ENCODE results near the gene C1QTNF6.

C1QTNF6 gene

GRCh38 chr22:37161443-37161842 is 26.6 kb downstream of the C1QTNF6 start:
- no peak overlapping the region for H3K4me3 ChIP-seq (ENCODE audit: low read depth, low read length)
- DNase-seq (ENCODE audit: low read depth, low spot score): no peak
- TF ChIP-seq CTCF (IDR thresholded peaks at IDR 0.05; ENCODE audit: low read depth, low read length): no peak
- in situ Hi-C loops (cut with HindIII; ENCODE audit: low sequenced_read_pairs): no loop called here

- TF ChIP-seq CTCF (IDR thresholded peaks at IDR 0.05; ENCODE audit: low read depth, low read length): no peak
- H3K4me3 ChIP-seq (ENCODE audit: low read depth, low read length): no peak overlapping the region
- in situ Hi-C loops (cut with HindIII; ENCODE audit: low sequenced_read_pairs): no loop called here
- DNase-seq (ENCODE audit: low read depth, low spot score): no peak
Observed at GRCh38 chr22:37160027-37160426, 28.0 kb downstream of the C1QTNF6 start.

GRCh38 chr22:37158963-37159290 is 29.1 kb downstream of the C1QTNF6 start:
- DNase-seq (ENCODE audit: low read depth, low spot score): no peak
- no peak for TF ChIP-seq CTCF (IDR thresholded peaks at IDR 0.05; ENCODE audit: low read depth, low read length)
- no peak overlapping the region for H3K4me3 ChIP-seq (ENCODE audit: low read depth, low read length)
- in situ Hi-C loops (cut with HindIII; ENCODE audit: low sequenced_read_pairs): no loop called here

GRCh38 chr22:37157516-37158285 is 30.3 kb downstream of the C1QTNF6 start:
- DNase-seq (ENCODE audit: low read depth, low spot score): no peak
- in situ Hi-C loops (cut with HindIII; ENCODE audit: low sequenced_read_pairs): no loop called here
- H3K4me3 ChIP-seq (ENCODE audit: low read depth, low read length): no peak overlapping the region
- TF ChIP-seq CTCF (IDR thresholded peaks at IDR 0.05; ENCODE audit: low read depth, low read length): no peak

- DNase-seq (ENCODE audit: low read depth, low spot score): no peak
- TF ChIP-seq CTCF (IDR thresholded peaks at IDR 0.05; ENCODE audit: low read depth, low read length): no peak
- in situ Hi-C loops (cut with HindIII; ENCODE audit: low sequenced_read_pairs): no loop called here
- H3K4me3 ChIP-seq (ENCODE audit: low read depth, low read length): no peak overlapping the region
Observed at GRCh38 chr22:37156686-37157435, 31.2 kb downstream of the C1QTNF6 start.

GRCh38 chr22:37155971-37156370 is 32.1 kb downstream of the C1QTNF6 start:
- no peak for DNase-seq (ENCODE audit: low read depth, low spot score)
- no peak overlapping the region for H3K4me3 ChIP-seq (ENCODE audit: low read depth, low read length)
- no peak for TF ChIP-seq CTCF (IDR thresholded peaks at IDR 0.05; ENCODE audit: low read depth, low read length)
- in situ Hi-C loops (cut with HindIII; ENCODE audit: low sequenced_read_pairs): no loop called here
